Endothelial cell of umbilical vein (primary cell): ENCODE data around the gene SCAMP2.

ENCODE experiments used
- EZH2 ChIP-seq: IDR thresholded peaks from 2 replicates; pipeline ENCODE4 v1.6.1; 2012; ENCODE audit warnings: borderline replicate concordance, low read depth, mild to moderate bottlenecking, moderate library complexity, low read length, inconsistent platforms; ENCODE audit not compliant: severe bottlenecking
- FOS ChIP-seq: IDR thresholded peaks from 2 replicates; pipeline ENCODE4 v1.6.1; 2011; ENCODE audit warnings: mild to moderate bottlenecking, low read length, moderate library complexity, borderline replicate concordance; ENCODE audit not compliant: insufficient read depth
- POLR2A ChIP-seq: IDR thresholded peaks from 2 replicates; pipeline ENCODE4 v1.6.1; 2012; ENCODE audit warnings: low read depth, mild to moderate bottlenecking, control low read depth, low read length
- POLR2AphosphoS5 ChIP-seq: IDR thresholded peaks from 2 replicates; pipeline ENCODE4 v1.6.1; 2012; ENCODE audit warnings: low read depth, mild to moderate bottlenecking, control low read depth, low read length, moderate library complexity; ENCODE audit not compliant: insufficient read depth
- TF ChIP-seq, protein P1 (sequence below): IDR thresholded peaks from 2 replicates; pipeline ENCODE4 v1.6.1; 2011; ENCODE audit not compliant: insufficient read depth, insufficient read length
- TF ChIP-seq, protein P2 (sequence below), 2 donors: IDR thresholded peaks; 1 replicate in 1 of 2; 2 replicates in 1 of 2; pipeline ENCODE4 v1.5.1; 2011; ENCODE audit warnings: low read length in 2 of 2, mild to moderate bottlenecking in 2 of 2, moderate library complexity in 2 of 2, control low read depth in 1 of 2, inconsistent platforms in 1 of 2, low read depth in 1 of 2; ENCODE audit not compliant: insufficient read depth in 1 of 2; ENCODE audit errors: extremely low read depth in 1 of 2

DNA sequence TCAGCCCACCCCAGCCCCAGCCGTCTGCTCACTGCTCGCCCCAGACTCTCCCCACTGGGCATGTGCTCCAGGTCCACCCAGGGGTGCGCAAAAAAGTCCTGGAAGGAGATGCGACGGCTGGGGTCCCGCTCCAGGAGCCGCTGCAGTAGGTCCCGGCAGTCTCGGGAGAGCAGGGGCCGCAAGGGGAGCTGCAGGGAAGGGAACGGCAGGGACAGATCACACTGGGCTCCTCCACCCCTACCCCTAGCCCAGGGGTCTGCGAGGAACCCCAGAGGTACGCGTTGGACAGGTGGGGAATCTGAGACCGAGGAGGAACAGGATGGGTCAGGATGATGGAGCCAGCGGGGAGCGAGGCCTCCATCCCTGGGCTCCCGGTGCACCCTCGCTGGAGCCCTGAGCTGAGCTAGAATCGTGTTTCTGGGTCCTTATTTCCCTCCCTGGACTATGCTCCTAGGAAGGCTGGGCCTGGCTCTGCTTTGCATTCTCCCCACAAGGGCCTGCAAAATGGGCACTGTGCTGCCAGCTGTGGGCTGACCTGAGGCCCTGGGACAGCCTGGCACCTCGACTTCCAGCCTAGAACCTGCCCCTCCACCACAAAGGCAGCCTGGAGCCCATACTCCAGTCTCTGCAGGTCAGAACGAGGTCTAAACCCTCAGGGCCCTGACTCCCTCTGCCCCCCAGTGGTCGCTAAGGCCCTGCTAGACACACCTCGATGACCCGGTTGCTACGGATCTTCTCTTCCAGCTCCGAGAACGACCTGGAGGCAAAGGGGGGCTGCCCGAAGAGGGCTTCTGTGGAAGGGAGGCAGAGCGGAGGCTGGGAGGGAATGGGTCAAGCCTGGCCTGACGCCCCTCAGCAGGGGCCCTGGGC, 33.4 kb downstream of the SCAMP2 start:
- TF ChIP-seq, protein P1, sequence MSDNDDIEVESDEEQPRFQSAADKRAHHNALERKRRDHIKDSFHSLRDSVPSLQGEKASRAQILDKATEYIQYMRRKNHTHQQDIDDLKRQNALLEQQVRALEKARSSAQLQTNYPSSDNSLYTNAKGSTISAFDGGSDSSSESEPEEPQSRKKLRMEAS, result no peak
- TF ChIP-seq, protein P2, sequence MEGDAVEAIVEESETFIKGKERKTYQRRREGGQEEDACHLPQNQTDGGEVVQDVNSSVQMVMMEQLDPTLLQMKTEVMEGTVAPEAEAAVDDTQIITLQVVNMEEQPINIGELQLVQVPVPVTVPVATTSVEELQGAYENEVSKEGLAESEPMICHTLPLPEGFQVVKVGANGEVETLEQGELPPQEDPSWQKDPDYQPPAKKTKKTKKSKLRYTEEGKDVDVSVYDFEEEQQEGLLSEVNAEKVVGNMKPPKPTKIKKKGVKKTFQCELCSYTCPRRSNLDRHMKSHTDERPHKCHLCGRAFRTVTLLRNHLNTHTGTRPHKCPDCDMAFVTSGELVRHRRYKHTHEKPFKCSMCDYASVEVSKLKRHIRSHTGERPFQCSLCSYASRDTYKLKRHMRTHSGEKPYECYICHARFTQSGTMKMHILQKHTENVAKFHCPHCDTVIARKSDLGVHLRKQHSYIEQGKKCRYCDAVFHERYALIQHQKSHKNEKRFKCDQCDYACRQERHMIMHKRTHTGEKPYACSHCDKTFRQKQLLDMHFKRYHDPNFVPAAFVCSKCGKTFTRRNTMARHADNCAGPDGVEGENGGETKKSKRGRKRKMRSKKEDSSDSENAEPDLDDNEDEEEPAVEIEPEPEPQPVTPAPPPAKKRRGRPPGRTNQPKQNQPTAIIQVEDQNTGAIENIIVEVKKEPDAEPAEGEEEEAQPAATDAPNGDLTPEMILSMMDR (IDR thresholded peaks at IDR 0.05; ENCODE audit: extremely low read depth in 1 of 2, insufficient read depth in 1 of 2, low read depth in 1 of 2, low read length in 2 of 2), result no peak
- TF ChIP-seq EZH2 (no peak), FOS (no peak), POLR2A (no peak), POLR2AphosphoS5 (no peak)
